ENCODE results near the gene LRPAP1. TPM values are rescaled to one million over a fixed set of nuclear protein-coding genes. Genes with fewer than 3 reads are reported as not detected.

Gene LRPAP1
- total and polyA plus RNA-seq, 2 donors (not counting 1 experiment from before 2014, with no cell fraction given) = 64.6 to 86.8 TPM

- no peak overlapping the region for H3K4me2 ChIP-seq (replicated peaks; ENCODE audit: low read depth, low read length, poor library complexity, severe bottlenecking)
- H2AFZ ChIP-seq (ENCODE audit: insufficient read depth, low read depth, low read length, poor library complexity, severe bottlenecking) = no peak overlapping the region
- Mint-ChIP-seq H3K27me3 (peaks cover 18% of the 10 kb centered on the region), H3K9me3 (ENCODE audit: insufficient read depth) (no peaks in the 10 kb centered on the region), H3K27ac (no peak overlapping the region), H3K4me1 (no peaks in the 10 kb centered on the region), H3K4me3 (no peak overlapping the region)
- DNase-seq = no peak
- no peaks in the 10 kb centered on the region for H3K36me3 ChIP-seq (replicated peaks in 1 of 2; ENCODE audit: control extremely low read depth in 1 of 2, control insufficient read depth in 1 of 2, extremely low read depth in 1 of 2, insufficient read depth in 2 of 2, low read length in 1 of 2)
- ChIA-PET POLR2A (no interaction called here), CTCF (interaction anchor here (1.1 kb wide), 1 partner anchor 14 kb away, joined by 5 read pairs; no protein-coding TSS in a partner anchor)
- 90% methylated on average over 30 of the region's 40 CpGs for WGBS (ENCODE audit: insufficient coverage)
- H4K20me1 ChIP-seq (ENCODE audit: control insufficient read depth, insufficient read depth, low read length, poor library complexity, severe bottlenecking) = no peaks in the 10 kb centered on the region
- H3K9me3 ChIP-seq (ENCODE audit: control extremely low read depth in 1 of 3, control insufficient read depth in 2 of 3, insufficient read depth in 1 of 3, low read length in 2 of 3) = peaks cover 0 to 17% (median 0%) of the 10 kb centered on the region in 3 donors
- H3K79me2 ChIP-seq (ENCODE audit: control insufficient read depth, insufficient read depth, low read length) = no peaks in the 10 kb centered on the region
- no peak for ATAC-seq (ENCODE audit: low read depth)
- H3K4me3 ChIP-seq (ENCODE audit: control extremely low read depth in 1 of 5, extremely low read depth in 1 of 5, insufficient read depth in 1 of 5, low read depth in 2 of 5, low read length in 4 of 5) = no peak overlapping the region
- peaks cover 0 to 34% (median 8%) of the 10 kb centered on the region in 4 experiments for H3K27me3 ChIP-seq (replicated peaks in 1 of 4; ENCODE audit: control extremely low read depth in 1 of 4, control insufficient read depth in 3 of 4, insufficient read depth in 4 of 4, low read length in 3 of 4)
- H3K27ac ChIP-seq (ENCODE audit: low read length in 2 of 2) = no peak overlapping the region
- no peak overlapping the region for H3K9ac ChIP-seq (ENCODE audit: low read length)
- no peak for TF ChIP-seq CTCF (IDR thresholded peaks at IDR 0.05)
- TF ChIP-seq EZH2 (IDR thresholded peaks at IDR 0.05; ENCODE audit: borderline replicate concordance, insufficient read depth, low read depth, low read length, poor library complexity, severe bottlenecking) = no peak
- H3K4me1 ChIP-seq (ENCODE audit: control insufficient read depth in 2 of 2, insufficient read depth in 2 of 2, low read length in 2 of 2) = peaks cover 0 to 12% of the 10 kb centered on the region in 2 donors
- intact Hi-C loops (cut with micrococcal nuclease) = no loop called here
Observed at GRCh38 chr4:3466691-3467600, 65.3 kb downstream of the LRPAP1 start.
